ENCODE data around the gene MYL10.

GRCh38 chr7:101588131-101588935 lies 40.8 kb downstream of the MYL10 start:
- TF ChIP-seq CTCF (IDR thresholded peaks at IDR 0.05) (no peak), POLR2A (IDR thresholded peaks at IDR 0.05) (no peak), POLR2AphosphoS5 (IDR thresholded peaks at IDR 0.05; ENCODE audit: insufficient read depth in 1 of 2, low read depth in 1 of 2) (no peak)
